ENCODE measurements around the gene MAU2. TPM values are rescaled to one million over a fixed set of nuclear protein-coding genes. Genes with fewer than 3 reads are reported as not detected.

Gene MAU2
- total and polyA plus RNA-seq, 2 of the 13 experiments (the other 11 are each of a cell fraction or from before 2014, with no cell fraction given), result 16.8 to 33.8 TPM

- peak; percentile 98 for TF ChIP-seq ZNF274 (CRISPR knock-in tag; IDR thresholded peaks at IDR 0.05)
- no peak for TF ChIP-seq HNF1A (IDR thresholded peaks at IDR 0.05; ENCODE audit: low read depth)
- TF ChIP-seq HNF1A (CRISPR knock-in tag; IDR thresholded peaks at IDR 0.05; ENCODE audit: borderline replicate concordance), result peak; percentile 73
- TF ChIP-seq ZBTB38 (CRISPR knock-in tag; IDR thresholded peaks at IDR 0.05), result peak; percentile 88
- TF ChIP-seq ZNF615 (CRISPR knock-in tag; IDR thresholded peaks at IDR 0.05; ENCODE audit: borderline replicate concordance), result peak; percentile 90; the same call in 1 of the 2 replicates
- TF ChIP-seq ZNF335 (CRISPR knock-in tag; IDR thresholded peaks at IDR 0.05), result 0 out of 2 replicates have a peak, but pooled peaks have one; percentile 46
- no peak for TF ChIP-seq ZNF207 (IDR thresholded peaks at IDR 0.05; ENCODE audit: borderline replicate concordance)
- TF ChIP-seq MIER3 (CRISPR knock-in tag; IDR thresholded peaks at IDR 0.05; ENCODE audit: borderline replicate concordance), result peak; percentile 50; the same call in 1 of the 2 replicates
- TF ChIP-seq MTA3 (CRISPR knock-in tag; IDR thresholded peaks at IDR 0.05), result 0 out of 2 replicates have a peak, but pooled peaks have one; percentile 70
- peak; percentile 95 for TF ChIP-seq YEATS4 (CRISPR knock-in tag; IDR thresholded peaks at IDR 0.05; ENCODE audit: borderline replicate concordance)
- TF ChIP-seq ZSCAN30 (CRISPR knock-in tag; IDR thresholded peaks at IDR 0.05), result peak; percentile 81; the same call in 1 of the 2 replicates
- TF ChIP-seq KLF16 (CRISPR knock-in tag; IDR thresholded peaks at IDR 0.05), result peak; percentile 74 to 88; a peak in 3 of 4 replicates
- no peak for TF ChIP-seq SNAPC4 (CRISPR knock-in tag; IDR thresholded peaks at IDR 0.05)
- peak; percentile 85 for TF ChIP-seq SRY (CRISPR knock-in tag; IDR thresholded peaks at IDR 0.05)
- TF ChIP-seq POGK (CRISPR knock-in tag; conservative IDR thresholded peaks at IDR 0.05), result peak; percentile 89; the same call in 1 of the 2 replicates
- TF ChIP-seq TCF7L2 (IDR thresholded peaks at IDR 0.05; ENCODE audit: low read depth, low read length), result no peak
- peak; percentile 75; the same call in 1 of the 2 replicates for TF ChIP-seq ZNF234 (CRISPR knock-in tag; conservative IDR thresholded peaks at IDR 0.05)
Measured at GRCh38 chr19:19404879-19405860, 84.5 kb downstream of the MAU2 start, which contains the start of gene GATAD2A (continued).

Measured in HepG2 (cell line).